GM21360 (cell line): Measurements from ENCODE around the gene UCKL1.
"Not testable (repeated sequence)": the region's sequence is repeated elsewhere in the genome, so short reads cannot be mapped to it uniquely, and the experiment has no call there.

Source experiments
- ATAC-seq: cut with Tn5 transposase; IDR thresholded peaks from one replicate; pipeline ENCODE4 v1.9.1; 2021; ENCODE audit warnings: mild to moderate bottlenecking, moderate library complexity; ENCODE audit not compliant: unreplicated experiment

UCKL1 gene

GRCh38 chr20:63929071-63929470 is 27.1 kb downstream of the UCKL1 start:
- no peak for ATAC-seq

DNA sequence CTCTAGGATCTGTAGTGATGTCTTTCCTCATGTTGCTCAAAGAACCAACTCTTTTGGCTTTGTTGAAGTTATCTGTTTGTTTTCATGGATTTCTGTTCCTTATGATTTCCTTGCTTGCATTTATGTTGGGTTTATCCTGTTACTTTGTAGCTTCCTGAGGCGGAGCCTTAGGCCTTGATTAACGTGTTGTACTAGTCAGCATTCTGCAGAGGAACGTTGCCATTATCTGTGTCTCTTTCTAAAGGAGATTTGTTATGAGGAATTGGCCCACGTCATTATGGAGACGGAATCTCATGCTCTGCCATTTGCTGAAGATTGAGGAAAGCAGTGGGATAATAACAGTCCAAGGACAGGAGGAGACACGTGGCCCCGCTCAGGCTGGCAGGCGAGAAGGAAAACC is 29.9 kb downstream of the UCKL1 start:
- ATAC-seq, result no peak

DNA sequence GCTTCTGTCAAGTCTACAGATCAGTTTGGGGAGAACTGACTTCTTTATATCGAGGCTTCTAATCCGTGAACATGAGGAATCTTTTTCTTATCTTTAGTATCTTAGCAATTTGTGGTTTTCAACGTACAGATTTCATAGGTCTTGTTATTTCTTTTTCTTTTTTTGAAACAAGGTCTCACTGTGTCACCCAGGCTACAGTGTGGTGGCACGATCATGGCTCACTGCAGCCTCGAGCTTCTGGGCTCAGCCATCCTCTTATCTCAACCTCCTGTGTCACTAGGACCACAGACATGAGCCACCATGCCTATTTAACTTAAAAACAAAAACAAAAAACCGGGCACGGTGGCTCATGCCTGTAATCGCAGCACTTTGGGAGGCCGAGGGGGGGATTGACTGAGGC is 32.0 kb downstream of the UCKL1 start:
- ATAC-seq, result no peak

DNA sequence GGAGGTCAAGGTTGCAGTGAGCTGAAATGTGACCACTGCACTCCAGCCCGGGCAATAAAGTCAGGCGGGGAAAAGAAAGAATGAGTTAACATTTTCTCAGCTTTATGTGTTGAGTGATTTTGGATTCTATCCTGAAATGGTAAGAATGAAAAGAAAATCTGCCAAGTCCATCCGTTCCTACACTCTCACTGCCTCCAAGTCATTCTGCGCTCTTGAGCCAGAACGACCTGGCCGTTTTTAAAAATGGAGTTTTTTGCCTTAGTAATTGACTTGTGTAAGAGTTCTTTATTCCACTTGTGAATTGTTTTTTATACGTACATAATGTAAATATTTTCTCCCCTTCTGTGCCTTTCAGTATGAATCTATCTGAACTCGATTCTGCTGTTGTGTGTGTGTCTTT is 32.6 kb downstream of the UCKL1 start:
- ATAC-seq, result no peak

DNA sequence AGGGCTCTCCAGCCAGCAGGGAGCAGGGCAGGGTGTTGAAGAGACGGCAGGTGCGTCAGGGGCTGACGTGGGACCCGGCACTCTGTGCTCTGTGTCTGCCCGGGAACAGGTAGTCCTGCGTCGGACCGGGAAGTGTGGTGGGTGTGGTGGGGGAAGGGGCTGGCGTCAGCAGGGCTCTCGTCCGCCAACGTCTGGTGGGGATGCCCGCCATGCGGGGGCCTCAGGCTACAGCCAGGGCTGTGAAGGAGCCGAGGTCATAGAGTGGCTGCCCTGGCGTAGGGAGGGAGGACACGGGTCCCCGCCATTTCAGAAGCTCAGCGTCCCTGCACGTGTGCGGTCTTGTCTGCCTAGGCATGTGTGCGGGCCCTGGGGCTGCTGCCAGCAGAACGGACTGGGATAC is 36.0 kb downstream of the UCKL1 start:
- ATAC-seq, result no peak

- ATAC-seq, result no peak
Observed at GRCh38 chr20:63919130-63919529, 37.1 kb downstream of the UCKL1 start.

- no peak for ATAC-seq
Observed at GRCh38 chr20:63917811-63918210, 38.4 kb downstream of the UCKL1 start.

DNA sequence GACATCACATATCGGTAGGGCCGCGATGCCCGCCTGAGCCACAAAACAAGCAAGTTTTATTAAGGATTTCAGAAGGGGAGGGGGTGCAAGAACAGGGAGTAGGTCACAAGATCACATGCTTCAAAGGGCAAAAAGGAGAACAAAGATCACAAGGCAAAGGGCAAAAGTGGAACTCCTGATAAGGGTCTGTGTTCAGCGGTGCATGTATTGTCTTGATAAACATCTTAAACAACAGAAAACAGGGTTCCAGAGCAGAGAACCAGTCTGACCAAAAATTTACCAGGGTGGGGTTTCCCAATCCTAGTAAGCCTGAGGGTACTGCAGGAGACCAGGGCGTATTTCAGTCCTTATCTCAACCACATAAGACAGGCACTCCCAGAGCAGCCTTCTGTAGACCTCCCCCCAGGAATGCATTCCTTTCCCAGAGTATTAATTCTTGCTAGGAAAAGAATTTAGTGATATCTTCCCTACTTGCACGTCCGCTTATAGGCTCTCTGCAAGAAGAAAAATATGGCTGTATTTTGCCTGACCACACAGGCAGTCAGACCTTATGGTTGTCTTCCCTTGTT is 39.8 kb downstream of the UCKL1 start:
- not testable (repeated sequence) for ATAC-seq

GRCh38 chr20:63915471-63915870 is 40.7 kb downstream of the UCKL1 start:
- no peak for ATAC-seq

- ATAC-seq, result no peak
Observed at GRCh38 chr20:63913768-63914167, 42.4 kb downstream of the UCKL1 start.

DNA sequence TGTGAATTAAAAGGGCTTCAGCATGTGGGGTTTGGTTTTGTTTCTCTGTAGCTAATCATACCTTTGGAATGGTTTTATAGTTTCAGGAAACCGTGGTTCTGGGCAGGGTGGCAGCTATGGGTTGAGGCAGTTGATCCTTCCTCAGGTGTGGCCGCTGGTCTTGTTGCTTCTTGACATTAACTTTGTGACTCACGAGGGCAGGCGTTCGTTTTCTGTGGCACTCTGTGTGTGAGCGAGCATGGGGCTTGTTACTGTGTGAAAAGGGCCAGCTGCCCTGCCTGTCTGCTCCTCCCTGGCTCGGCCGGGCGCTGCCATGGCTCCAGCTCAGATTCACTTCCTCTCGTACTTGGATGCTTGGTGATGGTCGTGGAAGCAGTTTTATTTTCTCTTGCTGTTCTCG is 45.0 kb downstream of the UCKL1 start:
- ATAC-seq, result no peak

- ATAC-seq, result no peak
Observed at GRCh38 chr20:63908008-63908682, 48.1 kb downstream of the UCKL1 start.

DNA sequence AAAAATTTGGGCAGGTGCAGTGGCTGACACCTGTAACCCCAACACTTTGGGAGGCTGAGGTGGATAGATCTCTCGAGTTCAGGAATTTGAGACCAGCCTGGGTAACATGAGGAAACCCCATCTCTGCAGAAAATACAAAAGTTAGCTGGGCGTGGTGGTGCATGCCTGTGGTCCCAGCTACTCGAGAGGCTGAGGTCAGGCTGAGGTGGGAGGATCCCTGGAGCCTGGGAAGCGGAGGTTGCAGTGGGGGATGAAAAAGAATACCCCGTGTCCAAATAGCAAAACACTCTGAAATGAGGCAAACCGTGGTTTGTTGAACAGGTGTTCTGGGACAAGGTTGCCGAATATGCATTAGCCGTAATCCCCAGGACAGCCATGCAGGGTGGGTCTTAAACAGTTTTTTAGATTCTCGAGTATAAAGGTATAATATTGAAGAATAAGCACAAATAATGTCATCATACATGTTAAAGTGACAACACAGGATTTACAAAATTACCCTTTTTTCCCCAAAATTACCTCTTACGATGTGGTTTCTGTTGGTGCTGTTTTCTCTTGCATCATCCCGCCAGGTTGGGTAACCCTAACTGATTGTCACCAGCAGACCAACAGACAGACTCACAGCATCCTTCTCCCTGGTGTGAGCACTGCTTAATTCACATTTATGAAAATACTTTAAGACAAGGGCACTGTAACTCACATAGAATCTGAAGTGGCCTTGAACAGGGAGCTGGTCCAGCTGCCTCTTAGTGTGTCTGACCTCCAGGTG is 52.2 kb downstream of the UCKL1 start:
- no peak for ATAC-seq

GRCh38 chr20:63900413-63900812 is 55.8 kb downstream of the UCKL1 start:
- ATAC-seq, result no peak

GRCh38 chr20:63898882-63899558 is 57.2 kb downstream of the UCKL1 start:
- ATAC-seq, result no peak

DNA sequence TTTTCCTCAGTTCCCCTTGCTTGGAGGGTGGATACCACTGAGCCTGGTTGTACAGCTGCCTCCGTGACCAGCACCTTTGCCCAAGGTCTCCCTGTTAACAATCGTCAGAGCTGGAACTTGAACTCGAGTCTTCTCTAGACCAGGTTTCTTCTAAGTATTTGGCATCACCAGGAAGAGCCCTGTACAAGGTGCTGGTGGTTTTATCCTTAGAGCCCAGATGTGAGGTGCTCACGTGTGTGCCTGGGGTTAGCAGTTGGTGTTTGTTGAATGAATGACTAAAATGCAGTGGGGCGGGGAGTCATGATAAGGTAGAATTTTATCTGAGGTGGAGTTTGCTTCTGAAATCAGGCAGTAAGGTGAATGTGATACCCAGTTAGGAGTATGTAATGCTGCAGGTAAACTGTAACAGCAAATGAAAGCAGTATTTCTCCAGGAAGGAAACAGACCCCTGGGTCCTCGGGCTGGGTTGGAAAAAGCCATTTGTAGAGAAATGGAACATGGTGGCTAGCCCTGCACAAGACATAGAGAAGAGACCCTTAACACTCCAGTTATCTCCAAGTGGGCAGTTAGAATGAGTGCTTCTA is 58.1 kb downstream of the UCKL1 start:
- no peak for ATAC-seq

DNA sequence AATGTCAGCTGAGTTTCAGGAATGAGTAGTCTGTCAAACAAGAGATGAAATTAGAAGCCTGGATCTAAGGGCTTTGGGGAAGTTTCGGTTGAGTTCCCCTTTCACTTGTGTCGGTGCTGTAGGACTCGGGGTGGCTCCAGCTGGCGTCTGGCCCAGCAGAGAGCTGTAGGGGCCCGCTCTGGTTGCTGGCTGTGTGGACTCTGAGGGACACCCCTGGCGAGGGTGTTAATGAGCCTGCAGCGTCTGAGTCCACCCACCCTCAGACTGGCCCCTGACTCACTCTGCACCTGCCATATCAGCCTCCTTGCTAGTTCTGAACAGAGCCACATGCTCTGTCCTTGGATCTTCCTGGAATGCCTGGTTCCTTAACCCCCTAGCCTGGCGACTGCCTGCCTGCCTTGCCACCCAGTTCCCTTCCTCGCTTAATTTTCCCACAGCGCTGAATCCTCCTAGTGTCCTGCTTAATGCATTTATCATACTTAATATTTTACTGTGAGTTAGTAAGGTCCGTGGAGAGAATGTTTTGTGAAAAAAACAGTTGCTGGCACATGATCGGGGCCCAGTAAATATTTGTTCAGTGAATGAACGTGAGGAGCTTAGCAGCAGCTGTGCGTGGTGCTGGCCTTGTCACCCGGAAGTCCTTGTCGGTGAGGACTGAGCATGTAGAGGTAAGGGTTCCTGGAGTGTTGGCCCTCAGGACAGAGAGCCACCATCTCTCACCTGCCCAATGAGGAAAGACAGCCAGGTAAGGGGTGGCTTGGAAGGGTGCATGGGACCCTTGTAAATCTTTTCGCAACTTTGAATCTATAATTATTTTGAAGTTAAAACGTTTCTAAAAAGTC is 59.7 kb downstream of the UCKL1 start:
- ATAC-seq, result no peak

GRCh38 chr20:63895952-63896263 is 60.3 kb downstream of the UCKL1 start:
- ATAC-seq, result no peak

GRCh38 chr20:63895202-63895951 is 60.8 kb downstream of the UCKL1 start:
- peak; percentile 12 for ATAC-seq
